Transverse colon (tissue), 4 donors: ENCODE data around the gene NLRC5. TPM values are rescaled to one million over a fixed set of nuclear protein-coding genes. Genes with fewer than 3 reads are reported as not detected.

Experiments used
- DNase-seq: peaks from one replicate; pipeline ENCODE4 v3.0.0-alpha.2; 2019
- H3K27ac ChIP-seq, 4 donors: fragments of 200-600 bp; sonication (generic); 2 replicates each; pipeline ENCODE4 v1.5.1; 2016 to 2018; ENCODE audit warnings: inconsistent platforms in 4 of 4
- H3K27me3 ChIP-seq: fragments of 200-600 bp; sonication (generic); 2 replicates; pipeline ENCODE4 v1.5.1; 2017; ENCODE audit warnings: inconsistent platforms
- H3K36me3 ChIP-seq, 4 donors: fragments of 200-600 bp; sonication (generic); 2 replicates each; pipeline ENCODE4 v1.5.1; 2017 to 2019; ENCODE audit warnings: inconsistent platforms in 4 of 4
- H3K4me1 ChIP-seq, 4 donors: fragments of 200-600 bp; sonication (generic); 2 replicates each; pipeline ENCODE4 v1.5.1; 2017 to 2020; ENCODE audit warnings: inconsistent platforms in 4 of 4
- H3K4me3 ChIP-seq, 4 donors: fragments of 200-600 bp; sonication (generic); 1 replicate in 1 of 4; 2 replicates in 3 of 4; pipeline versions ENCODE4 v1.5.1 to v1.6.1; 2017 to 2019; ENCODE audit warnings: inconsistent platforms in 4 of 4
- H3K9me3 ChIP-seq, 2 donors: fragments of 200-600 bp; sonication (generic); 2 replicates each; pipeline ENCODE4 v1.5.1; 2017 to 2019; ENCODE audit warnings: inconsistent platforms in 2 of 2
- EP300 ChIP-seq: sonication (generic); formaldehyde crosslinking; IDR thresholded peaks from one replicate; pipeline ENCODE4 v1.6.1; 2017; ENCODE audit warnings: antibody characterized with exemption, low read depth
- POLR2A ChIP-seq: fragments of 450-650 bp; IDR thresholded peaks from one replicate; pipeline ENCODE4 v1.6.1; 2016; ENCODE audit warnings: antibody characterized with exemption, mild to moderate bottlenecking, moderate library complexity
- POLR2AphosphoS5 ChIP-seq, 3 donors: sonication (generic); formaldehyde crosslinking; IDR thresholded peaks; one replicate each; pipeline ENCODE4 v1.6.1; 2016; ENCODE audit warnings: antibody characterized with exemption in 3 of 3
- WGBS, 2 donors: methylation state at CpG; one replicate each; pipeline ENCODE4 v1.1.5; 2018; ENCODE audit warnings: low coverage in 1 of 2; 5-methylcytosine and 5-hydroxymethylcytosine counted together
- in situ Hi-C, 4 donors: fragments of 200-750 bp; cut with MboI; loops; one replicate each; pipeline versions ENCODE4 v1.15.0 to v1.15.1; 2017; ENCODE audit warnings: low sequenced_read_pairs in 3 of 4, low pct_ligation_motif_present in 1 of 4, low pct_unique_long_range_greater_than_20kb in 1 of 4
- intact Hi-C: fragments of 100-400 bp; cut with DNase I; formaldehyde crosslinking; loops from one replicate; pipeline ENCODE4 v1.15.1; 2023; ENCODE audit warnings: low total_unique reads
- total RNA-seq, 4 donors: library from RNA; depleted of rRNA; stranded (reverse); fragments of >200 nt; gene quantifications; one replicate each; pipeline ENCODE4 v1.1.0, GENCODE V29; 2016
- TF ChIP-seq, protein P1 (sequence below), 5 experiments: fragments of 200-600 bp in 3 of 5; fragments of 450-650 bp in 2 of 5; sonication (generic) in 3 of 5; IDR thresholded peaks; 1 replicate in 2 of 5; 2 replicates in 3 of 5; pipeline ENCODE4 v1.5.1; 2016 to 2017; ENCODE audit warnings: antibody characterized with exemption in 5 of 5, inconsistent platforms in 3 of 5, mild to moderate bottlenecking in 2 of 5, moderate library complexity in 1 of 5

NLRC5 gene
- total RNA-seq, 4 donors from 2014 or later = 59.4 to 171 (median 73.6) TPM

DNA sequence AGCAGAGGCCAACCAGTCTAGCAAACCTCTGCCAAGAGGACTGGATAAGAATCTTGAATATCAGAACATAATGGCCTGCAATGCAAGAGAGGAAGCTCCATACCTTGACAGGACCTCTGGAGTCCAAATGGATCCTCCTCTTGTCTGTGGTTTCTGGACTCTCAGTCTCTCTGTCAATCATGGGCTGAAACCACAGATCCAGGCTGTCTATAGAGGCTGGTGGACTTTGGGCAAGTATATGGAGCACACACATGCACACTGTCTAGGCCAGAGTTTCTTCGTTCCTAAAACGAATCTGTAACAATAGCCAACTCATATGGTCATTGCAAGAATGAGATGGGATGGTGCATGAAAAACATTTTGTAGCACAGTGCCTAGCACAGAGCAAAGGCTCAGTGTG is 37.7 kb downstream of the NLRC5 start:
- TF ChIP-seq POLR2A (no peak), POLR2AphosphoS5 (IDR thresholded peaks at IDR 0.05) (no peak), EP300 (no peak)
- TF ChIP-seq, protein P1, sequence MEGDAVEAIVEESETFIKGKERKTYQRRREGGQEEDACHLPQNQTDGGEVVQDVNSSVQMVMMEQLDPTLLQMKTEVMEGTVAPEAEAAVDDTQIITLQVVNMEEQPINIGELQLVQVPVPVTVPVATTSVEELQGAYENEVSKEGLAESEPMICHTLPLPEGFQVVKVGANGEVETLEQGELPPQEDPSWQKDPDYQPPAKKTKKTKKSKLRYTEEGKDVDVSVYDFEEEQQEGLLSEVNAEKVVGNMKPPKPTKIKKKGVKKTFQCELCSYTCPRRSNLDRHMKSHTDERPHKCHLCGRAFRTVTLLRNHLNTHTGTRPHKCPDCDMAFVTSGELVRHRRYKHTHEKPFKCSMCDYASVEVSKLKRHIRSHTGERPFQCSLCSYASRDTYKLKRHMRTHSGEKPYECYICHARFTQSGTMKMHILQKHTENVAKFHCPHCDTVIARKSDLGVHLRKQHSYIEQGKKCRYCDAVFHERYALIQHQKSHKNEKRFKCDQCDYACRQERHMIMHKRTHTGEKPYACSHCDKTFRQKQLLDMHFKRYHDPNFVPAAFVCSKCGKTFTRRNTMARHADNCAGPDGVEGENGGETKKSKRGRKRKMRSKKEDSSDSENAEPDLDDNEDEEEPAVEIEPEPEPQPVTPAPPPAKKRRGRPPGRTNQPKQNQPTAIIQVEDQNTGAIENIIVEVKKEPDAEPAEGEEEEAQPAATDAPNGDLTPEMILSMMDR (IDR thresholded peaks at IDR 0.05) = no peak
- intact Hi-C loops = no loop called here
- H3K4me1 ChIP-seq = no peaks in the 10 kb centered on the region
- H3K9me3 ChIP-seq = no peaks in the 10 kb centered on the region
- 97% methylated on average over 2 of the region's 2 CpGs; no CpG with 5 or more reads in 1 of the 2 donors for WGBS, 2 donors
- DNase-seq = no peak
- H3K27ac ChIP-seq = no peak overlapping the region
- in situ Hi-C loops = no loop called here
- no peaks in the 10 kb centered on the region for H3K27me3 ChIP-seq
- H3K36me3 ChIP-seq = no peaks in the 10 kb centered on the region
- H3K4me3 ChIP-seq = no peak overlapping the region

DNA sequence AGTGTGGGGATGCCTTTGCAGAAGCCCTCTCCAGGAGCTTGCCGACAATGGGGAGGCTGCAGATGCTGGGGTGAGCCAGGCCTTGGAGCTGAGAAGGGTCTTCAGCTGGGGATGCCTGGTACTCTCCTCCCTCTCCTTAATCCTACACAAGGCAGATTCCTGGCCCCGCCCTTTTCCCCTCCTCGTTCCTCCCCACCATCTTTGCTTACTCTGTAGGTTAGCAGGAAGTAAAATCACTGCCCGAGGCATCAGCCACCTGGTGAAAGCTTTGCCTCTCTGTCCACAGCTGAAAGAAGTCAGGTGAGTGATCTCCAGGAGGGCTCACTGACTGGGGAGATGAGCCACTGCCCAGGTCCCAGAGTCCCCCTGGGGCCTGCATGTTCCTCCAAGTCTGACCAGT is 38.7 kb downstream of the NLRC5 start:
- intact Hi-C loops = no loop called here
- Histone ChIP-seq H3K27ac (no peak overlapping the region), H3K4me1 (no peaks in the 10 kb centered on the region), H3K27me3 (no peaks in the 10 kb centered on the region), H3K4me3 (no peak overlapping the region), H3K9me3 (no peaks in the 10 kb centered on the region), H3K36me3 (no peaks in the 10 kb centered on the region)
- in situ Hi-C loops = no loop called here
- no peak for TF ChIP-seq POLR2A
- TF ChIP-seq EP300 = no peak
- TF ChIP-seq POLR2AphosphoS5 (IDR thresholded peaks at IDR 0.05) = no peak
- TF ChIP-seq, protein P1 (IDR thresholded peaks at IDR 0.05) = no peak
- DNase-seq = no peak
- WGBS, 2 donors = 57% methylated on average over 4 of the region's 4 CpGs; no CpG with 5 or more reads in 1 of the 2 donors

DNA sequence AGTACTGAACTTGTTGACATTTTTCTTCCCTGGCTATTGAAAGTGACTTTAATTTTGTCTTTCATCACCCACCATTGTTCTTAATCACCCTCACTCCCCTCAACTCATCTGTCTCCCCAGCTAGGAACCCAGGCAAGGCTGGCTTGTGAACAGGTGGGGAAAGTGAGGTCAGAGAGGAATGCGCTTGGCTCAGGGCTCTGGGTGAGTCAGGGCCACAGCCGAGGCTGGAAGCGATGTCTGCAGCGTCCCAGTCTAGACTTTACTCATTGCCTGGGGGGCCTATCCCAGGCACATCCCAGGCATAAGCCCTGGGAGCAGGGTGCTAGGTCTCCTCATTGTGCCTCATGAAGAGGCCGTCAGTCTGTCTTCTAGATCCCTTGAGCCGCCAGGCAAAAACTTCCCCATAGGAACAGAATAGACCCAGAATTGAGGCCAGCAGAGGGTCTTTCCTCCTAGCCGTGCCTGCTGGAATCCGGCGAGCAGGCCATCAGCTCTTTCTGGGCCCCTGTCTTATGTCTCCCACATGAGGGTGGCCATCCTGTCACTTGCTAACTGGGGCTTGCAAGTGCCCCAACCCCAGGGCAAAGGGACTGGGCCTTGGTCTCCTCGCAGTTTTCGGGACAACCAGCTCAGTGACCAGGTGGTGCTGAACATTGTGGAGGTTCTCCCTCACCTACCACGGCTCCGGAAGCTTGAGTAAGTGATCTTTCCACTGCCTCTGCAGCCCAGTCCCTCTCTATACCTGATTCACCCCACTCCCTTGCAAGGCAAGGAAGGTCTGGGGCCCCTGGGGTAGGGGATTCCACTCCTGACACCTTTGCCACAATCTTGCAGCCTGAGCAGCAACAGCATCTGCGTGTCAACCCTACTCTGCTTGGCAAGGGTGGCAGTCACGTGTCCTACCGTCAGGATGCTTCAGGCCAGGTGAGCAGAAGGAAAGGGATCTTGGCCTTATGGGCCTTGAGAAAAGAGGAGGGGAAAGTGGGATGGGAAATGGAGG is 40.1 kb downstream of the NLRC5 start:
- in situ Hi-C loops (no loop called here), intact Hi-C loops (no loop called here)
- 95% methylated on average over 16 of the region's 16 CpGs; no CpG with 5 or more reads in 1 of the 2 donors for WGBS, 2 donors
- no peak for TF ChIP-seq POLR2AphosphoS5 (IDR thresholded peaks at IDR 0.05)
- no peak for TF ChIP-seq POLR2A
- TF ChIP-seq EP300 = no peak
- TF ChIP-seq, protein P1 (IDR thresholded peaks at IDR 0.05) = no peak
- Histone ChIP-seq H3K27ac (no peak overlapping the region), H3K27me3 (no peaks in the 10 kb centered on the region), H3K4me3 (no peak overlapping the region), H3K9me3 (no peaks in the 10 kb centered on the region), H3K4me1 (no peaks in the 10 kb centered on the region), H3K36me3 (no peaks in the 10 kb centered on the region)
- no peak for DNase-seq

DNA sequence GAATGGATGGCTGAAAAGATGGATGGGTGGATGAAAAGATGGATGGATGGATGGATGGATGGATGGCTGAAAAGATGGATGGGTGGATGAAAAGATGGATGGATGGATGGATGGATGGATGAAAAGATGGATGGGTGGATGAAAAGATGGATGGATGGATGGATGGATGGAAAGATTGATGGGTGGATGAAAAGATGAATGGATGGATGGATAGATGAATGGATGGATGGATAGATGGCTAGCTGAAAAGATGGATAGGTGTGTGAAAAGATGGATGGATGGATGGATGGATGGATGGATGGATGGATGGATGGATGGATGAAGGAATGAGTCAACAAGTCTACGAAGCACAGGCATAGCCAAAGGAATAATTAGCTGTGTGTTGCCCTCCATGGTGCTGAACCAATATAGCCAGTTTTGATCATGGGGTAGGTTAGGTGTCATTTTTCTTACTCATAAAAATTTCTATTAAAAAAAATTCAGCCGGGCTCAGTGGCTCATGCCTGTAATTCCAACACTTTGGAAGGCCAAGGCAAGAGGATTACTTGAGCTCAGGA is 41.1 kb downstream of the NLRC5 start:
- Histone ChIP-seq H3K9me3 (no peaks in the 10 kb centered on the region), H3K4me3 (no peak overlapping the region), H3K4me1 (no peaks in the 10 kb centered on the region), H3K27ac (no peak overlapping the region), H3K27me3 (no peaks in the 10 kb centered on the region), H3K36me3 (no peaks in the 10 kb centered on the region)
- in situ Hi-C loops (no loop called here), intact Hi-C loops (no loop called here)
- TF ChIP-seq, protein P1 (IDR thresholded peaks at IDR 0.05) = no peak
- TF ChIP-seq POLR2AphosphoS5 (IDR thresholded peaks at IDR 0.05) (no peak), POLR2A (no peak), EP300 (no peak)
- no peak for DNase-seq
- 94 to 95% methylated on average over 2 of the region's 2 CpGs for WGBS, 2 donors
